Measurements from ENCODE around the gene ENOX1.
"Not testable (repeated sequence)": the region's sequence is repeated elsewhere in the genome, so short reads cannot be mapped to it uniquely, and the experiment has no call there.

Gene ENOX1

GRCh38 chr13:43170506-43170905 lies 616.3 kb downstream of the ENOX1 start:
- no peak overlapping the region for H3K9ac ChIP-seq (ENCODE audit: low read depth in 1 of 2, low read length in 2 of 2)
- no peaks in the 10 kb centered on the region for H3K36me3 ChIP-seq (ENCODE audit: control insufficient read depth in 1 of 2, insufficient read depth in 2 of 2, low read length in 2 of 2)
- H3K9me3 ChIP-seq (ENCODE audit: control insufficient read depth in 1 of 2, low read length in 2 of 2) = no peaks in the 10 kb centered on the region
- H3K27ac ChIP-seq (ENCODE audit: low read depth, low read length) = no peak overlapping the region
- no peak overlapping the region for H3K4me3 ChIP-seq (ENCODE audit: low read depth in 1 of 2, low read length in 2 of 2)
- no peaks in the 10 kb centered on the region for H3K4me1 ChIP-seq (ENCODE audit: control insufficient read depth in 1 of 2, insufficient read depth in 2 of 2, low read length in 2 of 2)
- no peaks in the 10 kb centered on the region for H3K27me3 ChIP-seq (ENCODE audit: control insufficient read depth in 1 of 2, insufficient read depth in 2 of 2, low read length in 2 of 2)

DNA sequence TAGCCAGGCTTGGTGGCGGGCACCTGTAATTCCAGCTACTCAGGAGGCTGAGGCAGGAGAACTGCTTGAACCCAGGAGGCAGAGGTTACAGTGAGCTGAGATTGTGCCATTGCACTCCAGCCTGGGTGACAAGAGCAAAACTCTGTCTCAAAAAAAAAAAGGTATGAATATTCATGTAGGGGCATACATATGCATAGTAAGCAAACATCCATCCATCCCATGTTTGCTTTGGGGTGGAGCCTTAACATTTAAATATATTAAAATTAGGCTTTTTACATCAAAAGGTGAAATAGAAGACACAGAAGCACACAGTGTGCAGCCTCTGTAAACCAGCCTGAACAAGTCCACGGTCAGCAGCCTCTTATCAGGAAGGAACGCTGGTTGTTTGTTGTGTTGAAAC lies 618.3 kb downstream of the ENOX1 start:
- not testable (repeated sequence) for H3K4me3 ChIP-seq (ENCODE audit: low read depth in 1 of 2, low read length in 2 of 2); H3K4me1 ChIP-seq (ENCODE audit: control insufficient read depth in 1 of 2, insufficient read depth in 2 of 2, low read length in 2 of 2); H3K9ac ChIP-seq (ENCODE audit: low read depth in 1 of 2, low read length in 2 of 2); H3K9me3 ChIP-seq (ENCODE audit: control insufficient read depth in 1 of 2, low read length in 2 of 2); H3K27me3 ChIP-seq (ENCODE audit: control insufficient read depth in 1 of 2, insufficient read depth in 2 of 2, low read length in 2 of 2); H3K27ac ChIP-seq (ENCODE audit: low read depth, low read length); H3K36me3 ChIP-seq (ENCODE audit: control insufficient read depth in 1 of 2, insufficient read depth in 2 of 2, low read length in 2 of 2)

GRCh38 chr13:43167731-43168130 lies 619.0 kb downstream of the ENOX1 start:
- Histone ChIP-seq H3K27ac (ENCODE audit: low read depth, low read length) (no peak overlapping the region), H3K4me3 (ENCODE audit: low read depth in 1 of 2, low read length in 2 of 2) (no peak overlapping the region), H3K27me3 (ENCODE audit: control insufficient read depth in 1 of 2, insufficient read depth in 2 of 2, low read length in 2 of 2) (no peaks in the 10 kb centered on the region)

GRCh38 chr13:43166644-43167457 lies 619.9 kb downstream of the ENOX1 start:
- no peaks in the 10 kb centered on the region for H3K4me1 ChIP-seq (ENCODE audit: control insufficient read depth in 1 of 2, insufficient read depth in 2 of 2, low read length in 2 of 2)
- no peak overlapping the region for H3K9ac ChIP-seq (ENCODE audit: low read depth in 1 of 2, low read length in 2 of 2)
- no peaks in the 10 kb centered on the region for H3K9me3 ChIP-seq (ENCODE audit: control insufficient read depth in 1 of 2, low read length in 2 of 2)
- H3K27ac ChIP-seq (ENCODE audit: low read depth, low read length) = no peak overlapping the region
- no peaks in the 10 kb centered on the region for H3K36me3 ChIP-seq (ENCODE audit: control insufficient read depth in 1 of 2, insufficient read depth in 2 of 2, low read length in 2 of 2)
- H3K4me3 ChIP-seq (ENCODE audit: low read depth in 1 of 2, low read length in 2 of 2) = no peak overlapping the region
- H3K27me3 ChIP-seq (ENCODE audit: control insufficient read depth in 1 of 2, insufficient read depth in 2 of 2, low read length in 2 of 2) = no peaks in the 10 kb centered on the region

More at GRCh38 chr13:43167731-43168130, 619.0 kb downstream of the ENOX1 start:
- Histone ChIP-seq H3K9ac (ENCODE audit: low read depth in 1 of 2, low read length in 2 of 2) (no peak overlapping the region), H3K36me3 (ENCODE audit: control insufficient read depth in 1 of 2, insufficient read depth in 2 of 2, low read length in 2 of 2) (no peaks in the 10 kb centered on the region), H3K4me1 (ENCODE audit: control insufficient read depth in 1 of 2, insufficient read depth in 2 of 2, low read length in 2 of 2) (no peaks in the 10 kb centered on the region), H3K9me3 (ENCODE audit: control insufficient read depth in 1 of 2, low read length in 2 of 2) (no peaks in the 10 kb centered on the region)

All from duodenal mucosa (tissue), 2 donors.